ENCODE measurements around the gene ARCN1. TPM values are rescaled to one million over a fixed set of nuclear protein-coding genes. Genes with fewer than 3 reads are reported as not detected.
A peak's percentile ranks its signal among the peaks of the same experiment; 100 is the strongest.

The ARCN1 gene
- total RNA-seq, 1 donor, result 172 TPM

GRCh38 chr11:118620529-118621070 is 48.4 kb downstream of the ARCN1 start:
- H3K79me2 ChIP-seq (ENCODE audit: insufficient read depth, low read length), result peaks cover 38% of the 10 kb centered on the region
- H3K4me2 ChIP-seq (ENCODE audit: insufficient read depth, low read length), result peak overlapping the region; percentile 100
- H3K9me3 ChIP-seq (ENCODE audit: low read depth, low read length), result no peaks in the 10 kb centered on the region
- H3K27me3 ChIP-seq (ENCODE audit: insufficient read depth, low read length), result no peaks in the 10 kb centered on the region
- peaks cover 17% of the 10 kb centered on the region for H4K20me1 ChIP-seq (ENCODE audit: insufficient read depth, low read length)
- H3K4me3 ChIP-seq (ENCODE audit: insufficient read depth, low read length), result peak overlapping the region; percentile 82
- DNase-seq (ENCODE audit: insufficient read length, low spot score, missing footprints), result no peak
- H3K27ac ChIP-seq (ENCODE audit: low read depth, low read length), result peak overlapping the region; percentile 99
- H2AFZ ChIP-seq (ENCODE audit: low read length), result peak overlapping the region; percentile 37
- peaks cover 65% of the 10 kb centered on the region for H3K4me1 ChIP-seq (ENCODE audit: insufficient read depth, low read length)
- TF ChIP-seq CTCF (IDR thresholded peaks at IDR 0.05; ENCODE audit: extremely low read depth, low read depth, low read length), result no peak
- peaks cover 30% of the 10 kb centered on the region for H3K36me3 ChIP-seq (ENCODE audit: insufficient read depth, low read length)

GRCh38 chr11:118621071-118621783 is 49.0 kb downstream of the ARCN1 start:
- Histone ChIP-seq H3K9me3 (ENCODE audit: low read depth, low read length) (no peaks in the 10 kb centered on the region), H2AFZ (ENCODE audit: low read length) (peak overlapping the region; percentile 37), H3K27ac (ENCODE audit: low read depth, low read length) (peak overlapping the region; percentile 99), H3K79me2 (ENCODE audit: insufficient read depth, low read length) (peaks cover 41% of the 10 kb centered on the region), H3K4me3 (ENCODE audit: insufficient read depth, low read length) (peak overlapping the region; percentile 82), H3K27me3 (ENCODE audit: insufficient read depth, low read length) (no peaks in the 10 kb centered on the region), H3K36me3 (ENCODE audit: insufficient read depth, low read length) (peaks cover 30% of the 10 kb centered on the region), H3K4me1 (ENCODE audit: insufficient read depth, low read length) (peaks cover 64% of the 10 kb centered on the region), H4K20me1 (ENCODE audit: insufficient read depth, low read length) (peaks cover 21% of the 10 kb centered on the region), H3K4me2 (ENCODE audit: insufficient read depth, low read length) (peak overlapping the region; percentile 100)
- peak; percentile 94 for DNase-seq (ENCODE audit: insufficient read length, low spot score, missing footprints)
- no peak for TF ChIP-seq CTCF (IDR thresholded peaks at IDR 0.05; ENCODE audit: extremely low read depth, low read depth, low read length)

- peaks cover 64% of the 10 kb centered on the region for H3K4me1 ChIP-seq (ENCODE audit: insufficient read depth, low read length)
- H3K36me3 ChIP-seq (ENCODE audit: insufficient read depth, low read length), result peaks cover 31% of the 10 kb centered on the region
- H3K4me2 ChIP-seq (ENCODE audit: insufficient read depth, low read length), result peak overlapping the region; percentile 100
- H2AFZ ChIP-seq (ENCODE audit: low read length), result peak overlapping the region; percentile 6
- H4K20me1 ChIP-seq (ENCODE audit: insufficient read depth, low read length), result peaks cover 21% of the 10 kb centered on the region
- peak overlapping the region; percentile 82 for H3K4me3 ChIP-seq (ENCODE audit: insufficient read depth, low read length)
- H3K27ac ChIP-seq (ENCODE audit: low read depth, low read length), result peak overlapping the region; percentile 96
- DNase-seq (ENCODE audit: insufficient read length, low spot score, missing footprints), result no peak
- H3K79me2 ChIP-seq (ENCODE audit: insufficient read depth, low read length), result peaks cover 40% of the 10 kb centered on the region
- no peak for TF ChIP-seq CTCF (IDR thresholded peaks at IDR 0.05; ENCODE audit: extremely low read depth, low read depth, low read length)
- H3K9me3 ChIP-seq (ENCODE audit: low read depth, low read length), result no peaks in the 10 kb centered on the region
- H3K27me3 ChIP-seq (ENCODE audit: insufficient read depth, low read length), result no peaks in the 10 kb centered on the region
Measured at GRCh38 chr11:118621784-118622375, 49.7 kb downstream of the ARCN1 start.
